ENCODE data around the gene SPDYC. TPM values are rescaled to one million over a fixed set of nuclear protein-coding genes. Genes with fewer than 3 reads are reported as not detected.
A peak's percentile ranks its signal among the peaks of the same experiment; 100 is the strongest.

Gene SPDYC
- total and polyA plus RNA-seq, 4 donors = not detected

DNA sequence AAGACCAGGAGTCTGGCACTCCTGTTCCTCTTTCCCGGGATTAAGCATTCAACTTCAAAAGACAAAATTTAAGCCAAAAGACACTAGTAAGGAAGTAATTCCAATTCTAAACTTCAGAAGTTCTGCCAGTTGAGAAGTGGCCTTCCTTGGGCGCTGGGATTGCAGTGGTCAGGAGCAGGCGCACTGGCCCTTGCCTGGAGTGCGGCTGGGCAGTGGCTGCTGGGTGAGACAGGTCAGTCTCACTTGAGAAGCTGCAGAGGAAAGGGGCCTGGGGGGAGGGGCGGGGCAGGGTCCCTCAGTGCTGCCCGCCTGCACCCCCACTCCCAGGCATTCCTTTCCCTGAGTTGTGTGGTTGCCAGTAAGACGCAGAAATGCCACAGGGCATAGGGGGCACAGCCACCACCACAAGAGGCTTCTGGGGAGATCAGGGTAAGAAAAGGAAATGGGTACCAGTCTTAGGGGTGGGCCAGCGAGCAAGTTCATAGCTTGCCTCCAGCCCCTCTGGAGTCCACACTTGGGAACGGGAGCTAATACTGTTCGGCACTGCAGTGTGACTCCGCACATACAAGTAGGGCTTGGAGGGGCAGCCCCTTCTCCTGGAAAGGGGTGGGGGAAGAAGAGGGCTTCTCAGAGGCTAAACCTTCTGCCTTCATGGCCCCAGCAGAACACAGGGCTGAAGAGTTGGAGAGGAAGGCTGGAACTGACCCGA lies 42.4 kb upstream of the SPDYC start:
- H3K27me3 ChIP-seq (ENCODE audit: control insufficient read depth in 1 of 2, insufficient read depth in 2 of 2, low read length in 1 of 2) = no peaks in the 10 kb centered on the region
- intact Hi-C loops (cut with DNase I) = no loop called here
- WGBS, 2 donors = 66 to 67% methylated on average over 12 of the region's 12 CpGs
- peaks cover 7 to 17% of the 10 kb centered on the region in 2 donors for H3K36me3 ChIP-seq (ENCODE audit: control insufficient read depth in 1 of 2, insufficient read depth in 2 of 2, low read length in 1 of 2)
- no peaks in the 10 kb centered on the region for H3K4me1 ChIP-seq (ENCODE audit: control insufficient read depth in 1 of 2, insufficient read depth in 2 of 2, low read length in 2 of 2)
- H3K27ac ChIP-seq (ENCODE audit: low read depth in 1 of 2, low read length in 2 of 2) = no peak overlapping the region
- DNase-seq (no peak), ATAC-seq (ENCODE audit: low FRiP score) (no peak)
- no peak overlapping the region for H3K4me3 ChIP-seq (ENCODE audit: low read length in 2 of 2)
- no peaks in the 10 kb centered on the region for H3K9me3 ChIP-seq (ENCODE audit: control insufficient read depth, low read length)

DNA sequence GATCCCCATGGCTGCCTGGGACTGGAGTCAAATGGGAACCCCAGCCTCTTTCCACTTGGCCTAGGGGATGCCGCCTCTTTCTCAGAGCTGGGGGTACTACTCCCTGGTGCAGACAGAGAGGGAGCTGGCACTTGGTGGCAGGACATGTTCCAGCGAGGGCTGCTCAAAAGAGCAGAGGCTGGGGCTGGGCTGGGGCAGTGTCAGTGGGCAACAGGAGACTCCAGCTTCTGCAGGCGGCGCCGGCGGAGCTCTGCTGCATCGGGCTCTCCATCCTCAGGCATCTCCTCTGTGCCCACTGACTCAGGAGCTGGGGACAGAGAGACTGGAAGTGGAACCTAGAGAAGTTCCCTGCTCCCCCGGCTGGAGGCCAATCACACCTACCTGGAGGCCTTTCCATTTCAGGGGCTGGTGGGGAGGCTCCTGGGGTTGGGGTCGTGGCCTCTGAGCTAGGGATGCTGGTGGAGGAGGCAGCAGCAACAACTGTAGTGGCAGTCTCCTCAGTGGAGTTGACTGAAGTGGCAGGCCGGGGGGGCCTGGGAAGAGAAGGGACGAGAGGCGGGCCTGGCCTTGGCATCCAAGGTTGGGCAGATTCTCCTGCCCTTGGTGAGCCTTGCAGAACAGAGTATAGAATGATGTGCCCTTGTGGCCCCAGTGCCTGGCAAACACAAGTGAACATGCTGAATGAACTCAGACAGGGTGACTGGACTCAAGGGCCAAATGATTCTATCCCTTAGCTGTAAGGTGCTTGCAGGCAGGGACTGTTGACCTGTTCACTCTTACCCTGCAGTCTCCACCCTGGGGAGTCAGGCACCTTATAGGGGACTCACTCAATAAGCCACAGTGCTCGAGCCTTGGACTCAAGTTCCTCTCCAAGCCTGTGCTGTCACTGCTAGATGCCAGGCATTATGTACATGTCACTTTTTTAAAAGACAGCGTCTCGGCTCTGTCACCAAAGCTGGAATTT lies 41.6 kb upstream of the SPDYC start:
- 72 to 75% methylated on average over 15 of the region's 15 CpGs for WGBS, 2 donors
- Histone ChIP-seq H3K36me3 (ENCODE audit: control insufficient read depth in 1 of 2, insufficient read depth in 2 of 2, low read length in 1 of 2) (peaks cover 7 to 17% of the 10 kb centered on the region in 2 donors), H3K9me3 (ENCODE audit: control insufficient read depth, low read length) (no peaks in the 10 kb centered on the region), H3K4me1 (ENCODE audit: control insufficient read depth in 1 of 2, insufficient read depth in 2 of 2, low read length in 2 of 2) (no peaks in the 10 kb centered on the region), H3K27me3 (ENCODE audit: control insufficient read depth in 1 of 2, insufficient read depth in 2 of 2, low read length in 1 of 2) (no peaks in the 10 kb centered on the region), H3K27ac (ENCODE audit: low read depth in 1 of 2, low read length in 2 of 2) (no peak overlapping the region), H3K4me3 (ENCODE audit: low read length in 2 of 2) (no peak overlapping the region)
- DNase-seq = peak in 1 of 2 donors; percentile 46
- intact Hi-C loops (cut with DNase I) = no loop called here
- no peak for ATAC-seq (ENCODE audit: low FRiP score)

DNA sequence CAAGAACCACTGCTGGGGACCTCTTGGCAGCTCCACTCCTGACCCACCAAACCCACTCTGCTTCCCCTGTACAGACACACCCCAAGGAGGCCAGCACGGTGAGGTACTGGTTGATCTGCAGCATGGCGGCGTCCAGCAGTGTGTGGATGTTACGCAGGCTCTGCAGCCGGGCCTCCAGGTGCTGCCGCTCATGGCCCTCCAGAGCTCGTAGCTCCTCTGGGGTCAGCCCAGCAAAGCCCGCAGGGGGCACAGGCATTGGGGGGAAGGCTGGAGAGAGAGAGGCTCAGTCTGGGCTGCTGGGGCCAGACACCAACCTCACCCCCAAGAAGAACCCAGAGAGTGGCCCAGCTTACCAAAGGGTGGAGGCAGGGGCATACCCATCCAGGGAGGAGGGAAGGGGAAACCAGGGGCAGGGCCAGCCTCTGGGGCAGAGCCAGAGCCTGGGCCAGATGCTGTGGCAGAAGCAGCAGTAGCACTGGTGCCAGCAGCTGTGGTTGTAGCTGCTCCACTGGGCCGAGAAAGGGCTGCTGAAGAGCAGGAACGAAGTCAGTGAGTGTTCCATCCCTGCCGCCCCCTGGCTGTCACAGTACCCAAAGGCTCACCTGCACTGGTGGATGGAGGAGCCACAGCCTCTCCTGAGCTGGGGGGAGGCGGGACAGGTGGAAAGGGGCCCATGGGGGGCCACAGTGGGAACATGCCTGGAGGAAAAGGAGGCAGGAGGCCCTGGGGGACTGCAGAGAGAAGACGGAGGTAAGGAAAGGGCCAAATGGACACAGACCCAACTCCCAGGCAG lies 40.2 kb upstream of the SPDYC start:
- ATAC-seq (ENCODE audit: low FRiP score) (no peak), DNase-seq (peak in 1 of 2 donors; percentile 44)
- Histone ChIP-seq H3K9me3 (ENCODE audit: control insufficient read depth, low read length) (no peaks in the 10 kb centered on the region), H3K4me1 (ENCODE audit: control insufficient read depth in 1 of 2, insufficient read depth in 2 of 2, low read length in 2 of 2) (no peaks in the 10 kb centered on the region), H3K27me3 (ENCODE audit: control insufficient read depth in 1 of 2, insufficient read depth in 2 of 2, low read length in 1 of 2) (no peaks in the 10 kb centered on the region), H3K4me3 (ENCODE audit: low read length in 2 of 2) (no peak overlapping the region), H3K36me3 (ENCODE audit: control insufficient read depth in 1 of 2, insufficient read depth in 2 of 2, low read length in 1 of 2) (peaks cover 7 to 17% of the 10 kb centered on the region in 2 donors), H3K27ac (ENCODE audit: low read depth in 1 of 2, low read length in 2 of 2) (no peak overlapping the region)
- WGBS, 2 donors = 81 to 84% methylated on average over 13 of the region's 13 CpGs
- intact Hi-C loops (cut with DNase I) = no loop called here

- Histone ChIP-seq H3K36me3 (ENCODE audit: control insufficient read depth in 1 of 2, insufficient read depth in 2 of 2, low read length in 1 of 2) (peaks cover 7 to 17% of the 10 kb centered on the region in 2 donors), H3K27me3 (ENCODE audit: control insufficient read depth in 1 of 2, insufficient read depth in 2 of 2, low read length in 1 of 2) (no peaks in the 10 kb centered on the region), H3K4me3 (ENCODE audit: low read length in 2 of 2) (no peak overlapping the region), H3K4me1 (ENCODE audit: control insufficient read depth in 1 of 2, insufficient read depth in 2 of 2, low read length in 2 of 2) (no peaks in the 10 kb centered on the region), H3K9me3 (ENCODE audit: control insufficient read depth, low read length) (no peaks in the 10 kb centered on the region), H3K27ac (ENCODE audit: low read depth in 1 of 2, low read length in 2 of 2) (no peak overlapping the region)
- intact Hi-C loops (cut with DNase I) = no loop called here
- DNase-seq (peak in 1 of 2 donors; percentile 42), ATAC-seq (ENCODE audit: low FRiP score) (no peak)
- WGBS, 2 donors = 79% methylated on average over 19 of the region's 19 CpGs
Measured at GRCh38 chr11:65130631-65131416, 39.2 kb upstream of the SPDYC start.

- ATAC-seq (ENCODE audit: low FRiP score) (no peak), DNase-seq (peak in 1 of 2 donors; percentile 36)
- no peak overlapping the region for H3K27ac ChIP-seq (ENCODE audit: low read depth in 1 of 2, low read length in 2 of 2)
- intact Hi-C loops (cut with DNase I) = no loop called here
- H3K27me3 ChIP-seq (ENCODE audit: control insufficient read depth in 1 of 2, insufficient read depth in 2 of 2, low read length in 1 of 2) = no peaks in the 10 kb centered on the region
- peaks cover 7 to 17% of the 10 kb centered on the region in 2 donors for H3K36me3 ChIP-seq (ENCODE audit: control insufficient read depth in 1 of 2, insufficient read depth in 2 of 2, low read length in 1 of 2)
- no peak overlapping the region for H3K4me3 ChIP-seq (ENCODE audit: low read length in 2 of 2)
- no peaks in the 10 kb centered on the region for H3K4me1 ChIP-seq (ENCODE audit: control insufficient read depth in 1 of 2, insufficient read depth in 2 of 2, low read length in 2 of 2)
- WGBS, 2 donors = 73 to 79% methylated on average over 3 of the region's 3 CpGs
- no peaks in the 10 kb centered on the region for H3K9me3 ChIP-seq (ENCODE audit: control insufficient read depth, low read length)
Measured at GRCh38 chr11:65131417-65131776, 38.6 kb upstream of the SPDYC start.

DNA sequence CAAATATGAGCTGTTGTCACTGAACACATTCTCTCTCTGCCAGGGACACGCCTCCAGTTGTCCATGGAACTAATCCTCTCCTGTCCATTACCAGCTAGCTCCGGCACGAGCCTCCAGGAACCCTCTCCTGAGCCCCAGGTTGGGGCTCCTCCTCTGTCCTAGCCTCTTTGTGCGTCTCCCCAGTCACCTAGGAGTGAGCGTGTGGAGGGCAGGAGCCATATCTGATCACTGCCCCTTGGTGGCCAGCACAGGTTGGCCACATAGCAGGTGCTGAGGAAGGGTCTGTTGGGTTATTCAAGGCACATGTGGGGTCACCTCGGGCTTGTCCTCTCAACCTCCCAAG lies 38.2 kb upstream of the SPDYC start:
- 79 to 85% methylated on average over 6 of the region's 6 CpGs for WGBS, 2 donors
- H3K27me3 ChIP-seq (ENCODE audit: control insufficient read depth in 1 of 2, insufficient read depth in 2 of 2, low read length in 1 of 2) = no peaks in the 10 kb centered on the region
- no peaks in the 10 kb centered on the region for H3K4me1 ChIP-seq (ENCODE audit: control insufficient read depth in 1 of 2, insufficient read depth in 2 of 2, low read length in 2 of 2)
- intact Hi-C loops (cut with DNase I) = no loop called here
- H3K36me3 ChIP-seq (ENCODE audit: control insufficient read depth in 1 of 2, insufficient read depth in 2 of 2, low read length in 1 of 2) = peaks cover 7 to 16% of the 10 kb centered on the region in 2 donors
- no peak overlapping the region for H3K27ac ChIP-seq (ENCODE audit: low read depth in 1 of 2, low read length in 2 of 2)
- no peak for ATAC-seq (ENCODE audit: low FRiP score)
- no peak overlapping the region for H3K4me3 ChIP-seq (ENCODE audit: low read length in 2 of 2)
- DNase-seq = no peak
- H3K9me3 ChIP-seq (ENCODE audit: control insufficient read depth, low read length) = no peaks in the 10 kb centered on the region

DNA sequence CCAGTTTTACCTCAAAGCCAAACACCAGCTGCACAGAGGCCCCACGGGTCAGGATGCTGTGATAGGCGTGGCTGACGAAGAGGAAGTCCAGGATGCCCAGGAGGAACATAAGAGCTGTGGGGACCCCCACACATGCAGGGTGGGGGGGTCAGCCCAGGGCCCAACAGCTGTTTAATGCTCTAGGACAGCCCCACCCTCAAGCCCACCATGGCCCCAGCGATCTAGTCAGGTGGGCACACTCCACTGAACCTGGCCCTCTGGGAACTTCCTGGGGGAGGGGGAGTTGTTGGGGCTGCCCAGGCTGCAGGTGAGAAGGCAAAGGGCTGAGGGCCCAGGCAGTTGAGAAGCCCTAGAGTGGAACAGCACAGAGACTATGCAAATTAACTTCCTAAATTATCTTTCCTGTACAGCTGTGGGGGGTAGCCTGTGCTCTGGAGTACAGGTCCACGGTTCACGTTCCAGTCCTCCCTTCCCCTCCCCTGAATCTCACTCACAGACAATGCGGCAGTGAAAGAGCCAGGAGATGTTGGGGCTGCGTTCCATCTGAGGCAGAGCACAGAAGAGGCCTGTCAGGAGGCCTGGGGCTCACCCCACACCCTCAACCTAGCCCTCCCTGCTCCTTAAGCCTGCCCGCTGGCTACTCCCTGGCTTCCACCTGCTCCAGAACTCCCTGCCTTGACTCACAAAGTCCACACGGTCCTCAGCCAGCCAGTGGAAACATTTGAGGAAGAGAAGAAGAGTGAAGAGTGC lies 37.6 kb upstream of the SPDYC start:
- ATAC-seq (ENCODE audit: low FRiP score) (no peak), DNase-seq (peak in 1 of 2 donors; percentile 30)
- Histone ChIP-seq H3K4me3 (ENCODE audit: low read length in 2 of 2) (no peak overlapping the region), H3K27ac (ENCODE audit: low read depth in 1 of 2, low read length in 2 of 2) (no peak overlapping the region), H3K27me3 (ENCODE audit: control insufficient read depth in 1 of 2, insufficient read depth in 2 of 2, low read length in 1 of 2) (no peaks in the 10 kb centered on the region), H3K9me3 (ENCODE audit: control insufficient read depth, low read length) (no peaks in the 10 kb centered on the region), H3K4me1 (ENCODE audit: control insufficient read depth in 1 of 2, insufficient read depth in 2 of 2, low read length in 2 of 2) (no peaks in the 10 kb centered on the region), H3K36me3 (ENCODE audit: control insufficient read depth in 1 of 2, insufficient read depth in 2 of 2, low read length in 1 of 2) (peaks cover 7 to 15% of the 10 kb centered on the region in 2 donors)
- intact Hi-C loops (cut with DNase I) = no loop called here
- 71 to 72% methylated on average over 10 of the region's 10 CpGs for WGBS, 2 donors
